ENCODE measurements around the gene SLC6A8.

DNA sequence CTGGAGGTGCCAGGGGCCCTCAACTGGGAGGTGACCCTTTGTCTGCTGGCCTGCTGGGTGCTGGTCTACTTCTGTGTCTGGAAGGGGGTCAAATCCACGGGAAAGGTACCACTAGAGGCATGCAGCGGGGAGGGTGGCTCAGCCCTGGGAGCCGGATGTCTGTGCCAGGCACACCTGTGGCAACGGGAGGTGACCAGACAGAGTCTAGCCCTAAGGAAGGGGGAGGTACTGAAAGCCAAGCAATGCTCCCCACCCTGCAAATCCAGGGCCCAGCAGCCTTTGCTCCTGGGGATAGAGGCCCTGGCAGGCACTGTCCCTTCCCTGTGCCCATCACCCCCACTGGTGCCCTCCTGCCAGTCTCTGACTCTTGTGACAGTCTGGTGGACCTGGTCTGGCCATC is 4.3 kb downstream of the SLC6A8 start:
- TF ChIP-seq, protein P1, sequence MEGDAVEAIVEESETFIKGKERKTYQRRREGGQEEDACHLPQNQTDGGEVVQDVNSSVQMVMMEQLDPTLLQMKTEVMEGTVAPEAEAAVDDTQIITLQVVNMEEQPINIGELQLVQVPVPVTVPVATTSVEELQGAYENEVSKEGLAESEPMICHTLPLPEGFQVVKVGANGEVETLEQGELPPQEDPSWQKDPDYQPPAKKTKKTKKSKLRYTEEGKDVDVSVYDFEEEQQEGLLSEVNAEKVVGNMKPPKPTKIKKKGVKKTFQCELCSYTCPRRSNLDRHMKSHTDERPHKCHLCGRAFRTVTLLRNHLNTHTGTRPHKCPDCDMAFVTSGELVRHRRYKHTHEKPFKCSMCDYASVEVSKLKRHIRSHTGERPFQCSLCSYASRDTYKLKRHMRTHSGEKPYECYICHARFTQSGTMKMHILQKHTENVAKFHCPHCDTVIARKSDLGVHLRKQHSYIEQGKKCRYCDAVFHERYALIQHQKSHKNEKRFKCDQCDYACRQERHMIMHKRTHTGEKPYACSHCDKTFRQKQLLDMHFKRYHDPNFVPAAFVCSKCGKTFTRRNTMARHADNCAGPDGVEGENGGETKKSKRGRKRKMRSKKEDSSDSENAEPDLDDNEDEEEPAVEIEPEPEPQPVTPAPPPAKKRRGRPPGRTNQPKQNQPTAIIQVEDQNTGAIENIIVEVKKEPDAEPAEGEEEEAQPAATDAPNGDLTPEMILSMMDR (IDR thresholded peaks at IDR 0.05; ENCODE audit: insufficient read depth, low read depth, low read length): no peak
- TF ChIP-seq EZH2 (IDR thresholded peaks at IDR 0.05; ENCODE audit: insufficient read depth, low read length): no peak
